ENCODE measurements around the gene RSPH1.

Gene RSPH1

GRCh38 chr21:42468491-42469131 is 27.4 kb downstream of the RSPH1 start:
- TF ChIP-seq CTCF (IDR thresholded peaks at IDR 0.05; ENCODE audit: insufficient read depth, low read depth, low read length, missing control alignments), result no peak
- no peak for DNase-seq (ENCODE audit: low read depth)

GRCh38 chr21:42467140-42467983 is 28.7 kb downstream of the RSPH1 start:
- peak; percentile 56 for DNase-seq (ENCODE audit: low read depth)
- peak; percentile 58 for TF ChIP-seq CTCF (IDR thresholded peaks at IDR 0.05; ENCODE audit: insufficient read depth, low read depth, low read length, missing control alignments)
- no peak overlapping the region for H3K4me3 ChIP-seq (ENCODE audit: low read length)

More at GRCh38 chr21:42468491-42469131, 27.4 kb downstream of the RSPH1 start:
- no peak overlapping the region for H3K4me3 ChIP-seq (ENCODE audit: low read length)

GRCh38 chr21:42466700-42467099 is 29.3 kb downstream of the RSPH1 start:
- DNase-seq (ENCODE audit: low read depth), result no peak
- no peak for TF ChIP-seq CTCF (IDR thresholded peaks at IDR 0.05; ENCODE audit: insufficient read depth, low read depth, low read length, missing control alignments)
- no peak overlapping the region for H3K4me3 ChIP-seq (ENCODE audit: low read length)

GRCh38 chr21:42465803-42466127 is 30.3 kb downstream of the RSPH1 start:
- no peak for TF ChIP-seq CTCF (IDR thresholded peaks at IDR 0.05; ENCODE audit: insufficient read depth, low read depth, low read length, missing control alignments)
- no peak for DNase-seq (ENCODE audit: low read depth)
- no peak overlapping the region for H3K4me3 ChIP-seq (ENCODE audit: low read length)

GRCh38 chr21:42465008-42465802 is 30.8 kb downstream of the RSPH1 start:
- no peak for TF ChIP-seq CTCF (IDR thresholded peaks at IDR 0.05; ENCODE audit: insufficient read depth, low read depth, low read length, missing control alignments)
- no peak overlapping the region for H3K4me3 ChIP-seq (ENCODE audit: low read length)
- peak; percentile 43 for DNase-seq (ENCODE audit: low read depth)

- no peak overlapping the region for H3K4me3 ChIP-seq (ENCODE audit: low read length)
- DNase-seq (ENCODE audit: low read depth), result peak; percentile 55
- no peak for TF ChIP-seq CTCF (IDR thresholded peaks at IDR 0.05; ENCODE audit: insufficient read depth, low read depth, low read length, missing control alignments)
These were observed 32.0 kb downstream of the RSPH1 start for GRCh38 chr21:42463861-42464515.

All from epithelial cell of esophagus (primary cell).